HepG2 (cell line): Measurements from ENCODE around the gene CA9. TPM values are rescaled to one million over a fixed set of nuclear protein-coding genes. Genes with fewer than 3 reads are reported as not detected.
A peak's percentile ranks its signal among the peaks of the same experiment; 100 is the strongest.

Source experiments
- ATM ChIP-seq: fragments of 450-650 bp; IDR thresholded peaks from 2 replicates; pipeline ENCODE4 v1.7.1; 2017; ENCODE audit warnings: mild to moderate bottlenecking, borderline replicate concordance
- BORCS8-MEF2B ChIP-seq: sonication (generic); formaldehyde crosslinking; IDR thresholded peaks from 2 replicates; pipeline ENCODE4 v1.8.0; 2022; ENCODE audit warnings: mild to moderate bottlenecking, missing genetic modification reagents
- CBX5 ChIP-seq: sonication (generic); formaldehyde crosslinking; IDR thresholded peaks from 2 replicates; pipeline ENCODE4 v1.4.0; 2020; ENCODE audit warnings: missing genetic modification reagents, borderline replicate concordance
- DBP ChIP-seq: sonication (generic); formaldehyde crosslinking; IDR thresholded peaks from 2 replicates; pipeline ENCODE4 v1.4.0; 2020; ENCODE audit warnings: missing genetic modification reagents; ENCODE audit errors: not compliant biosample characterization
- ELF4 ChIP-seq: sonication (generic); formaldehyde crosslinking; IDR thresholded peaks from 2 replicates; pipeline ENCODE4 v1.5.0; 2020; ENCODE audit warnings: missing genetic modification reagents, mild to moderate bottlenecking, moderate library complexity, borderline replicate concordance
- ETV6 ChIP-seq: sonication (generic); formaldehyde crosslinking; conservative IDR thresholded peaks from 2 replicates; pipeline ENCODE4 v1.4.0; 2020; ENCODE audit warnings: missing genetic modification reagents
- FOXK2 ChIP-seq: fragments of 450-650 bp; IDR thresholded peaks from 2 replicates; pipeline ENCODE4 v1.6.1; 2016
- HHEX ChIP-seq: IDR thresholded peaks from 2 replicates; pipeline ENCODE4 v1.6.1; 2016; ENCODE audit warnings: control low read depth
- ISX ChIP-seq: sonication (generic); formaldehyde crosslinking; conservative IDR thresholded peaks from 2 replicates; pipeline ENCODE4 v1.5.0; 2020; ENCODE audit warnings: missing genetic modification reagents
- MBNL3 ChIP-seq: fragments of 250-450 bp; sonication (Bioruptor Pico); conservative IDR thresholded peaks from 2 replicates; pipeline ENCODE4 v1.8.0; 2022; ENCODE audit warnings: mild to moderate bottlenecking, inconsistent platforms
- MIXL1 ChIP-seq: IDR thresholded peaks from 2 replicates; pipeline ENCODE4 v1.6.1; 2016
- REXO4 ChIP-seq: sonication (generic); formaldehyde crosslinking; IDR thresholded peaks from 2 replicates; pipeline ENCODE4 v1.8.0; 2022; ENCODE audit warnings: missing genetic modification reagents, mild to moderate bottlenecking, borderline replicate concordance
- RFX1 ChIP-seq: fragments of 450-650 bp; IDR thresholded peaks from 2 replicates; pipeline ENCODE4 v1.6.1; 2017
- RORA ChIP-seq: sonication (generic); formaldehyde crosslinking; IDR thresholded peaks from 2 replicates; pipeline ENCODE4 v1.5.0; 2020; ENCODE audit warnings: mild to moderate bottlenecking, missing genetic modification reagents, moderate library complexity
- SNAI1 ChIP-seq: sonication (generic); formaldehyde crosslinking; IDR thresholded peaks from 2 replicates; pipeline ENCODE4 v1.5.0; 2020; ENCODE audit warnings: mild to moderate bottlenecking, missing genetic modification reagents, borderline replicate concordance
- ZNF251 ChIP-seq: sonication (generic); formaldehyde crosslinking; IDR thresholded peaks from 2 replicates; pipeline ENCODE4 v1.9.0; 2021; ENCODE audit warnings: mild to moderate bottlenecking, missing genetic modification reagents
- ZNF335 ChIP-seq: sonication (generic); formaldehyde crosslinking; IDR thresholded peaks from 2 replicates; pipeline ENCODE4 v1.4.0; 2020; ENCODE audit warnings: missing genetic modification reagents
- ZNF512 ChIP-seq: sonication (generic); formaldehyde crosslinking; IDR thresholded peaks from 2 replicates; pipeline ENCODE4 v1.4.0; 2020; ENCODE audit warnings: mild to moderate bottlenecking, missing genetic modification reagents
- ZNF570 ChIP-seq: sonication (generic); formaldehyde crosslinking; IDR thresholded peaks from 2 replicates; pipeline ENCODE4 v1.4.0; 2020; ENCODE audit warnings: mild to moderate bottlenecking, missing genetic modification reagents, borderline replicate concordance
- ZNF788 ChIP-seq: sonication (generic); formaldehyde crosslinking; IDR thresholded peaks from 2 replicates; pipeline ENCODE4 v1.5.0; 2020; ENCODE audit warnings: mild to moderate bottlenecking, missing genetic modification reagents, borderline replicate concordance
- ZZZ3 ChIP-seq: sonication (generic); formaldehyde crosslinking; IDR thresholded peaks from 2 replicates; pipeline ENCODE4 v1.4.0; 2020; ENCODE audit warnings: missing genetic modification reagents, mild to moderate bottlenecking, borderline replicate concordance
- polyA plus RNA-seq, 8 experiments: library from polyadenylated mRNA; depleted of rRNA in 3 of 8; stranded (reverse) in 7 of 8; unstranded in 1 of 8; fragments of >200 nt; fragmentation: Illumina TruSeq in 4 of 8; extraction: Trizol in 4 of 8; gene quantifications; 2 replicates each; pipeline versions ENCODE4 v1.2.1 to v1.2.3, GENCODE V29; 2011 to 2016; ENCODE audit warnings: low read depth in 4 of 8, missing spikeins in 1 of 8, mixed read lengths in 1 of 8; ENCODE audit not compliant: insufficient read depth in 1 of 8
- total RNA-seq, 5 experiments: library from RNA; depleted of rRNA; stranded (reverse); fragments of >200 nt; fragmentation: Illumina TruSeq; extraction: Trizol; gene quantifications; 2 replicates each; pipeline ENCODE4 v1.2.3, GENCODE V29; 2016; ENCODE audit warnings: low read depth in 1 of 5
- TF ChIP-seq, protein P1 (sequence below): sonication (generic); formaldehyde crosslinking; IDR thresholded peaks from 2 replicates; pipeline ENCODE4 v1.5.0; 2020; ENCODE audit warnings: mild to moderate bottlenecking, missing genetic modification reagents, borderline replicate concordance
- TF ChIP-seq, protein P2 (sequence below): sonication (generic); formaldehyde crosslinking; IDR thresholded peaks from 2 replicates; pipeline ENCODE4 v1.4.0; 2020; ENCODE audit warnings: missing genetic modification reagents

The CA9 gene
- total and polyA plus RNA-seq, 2 of the 13 experiments (the other 11 are each of a cell fraction or from before 2014, with no cell fraction given) = 0.13 to 152 TPM

DNA sequence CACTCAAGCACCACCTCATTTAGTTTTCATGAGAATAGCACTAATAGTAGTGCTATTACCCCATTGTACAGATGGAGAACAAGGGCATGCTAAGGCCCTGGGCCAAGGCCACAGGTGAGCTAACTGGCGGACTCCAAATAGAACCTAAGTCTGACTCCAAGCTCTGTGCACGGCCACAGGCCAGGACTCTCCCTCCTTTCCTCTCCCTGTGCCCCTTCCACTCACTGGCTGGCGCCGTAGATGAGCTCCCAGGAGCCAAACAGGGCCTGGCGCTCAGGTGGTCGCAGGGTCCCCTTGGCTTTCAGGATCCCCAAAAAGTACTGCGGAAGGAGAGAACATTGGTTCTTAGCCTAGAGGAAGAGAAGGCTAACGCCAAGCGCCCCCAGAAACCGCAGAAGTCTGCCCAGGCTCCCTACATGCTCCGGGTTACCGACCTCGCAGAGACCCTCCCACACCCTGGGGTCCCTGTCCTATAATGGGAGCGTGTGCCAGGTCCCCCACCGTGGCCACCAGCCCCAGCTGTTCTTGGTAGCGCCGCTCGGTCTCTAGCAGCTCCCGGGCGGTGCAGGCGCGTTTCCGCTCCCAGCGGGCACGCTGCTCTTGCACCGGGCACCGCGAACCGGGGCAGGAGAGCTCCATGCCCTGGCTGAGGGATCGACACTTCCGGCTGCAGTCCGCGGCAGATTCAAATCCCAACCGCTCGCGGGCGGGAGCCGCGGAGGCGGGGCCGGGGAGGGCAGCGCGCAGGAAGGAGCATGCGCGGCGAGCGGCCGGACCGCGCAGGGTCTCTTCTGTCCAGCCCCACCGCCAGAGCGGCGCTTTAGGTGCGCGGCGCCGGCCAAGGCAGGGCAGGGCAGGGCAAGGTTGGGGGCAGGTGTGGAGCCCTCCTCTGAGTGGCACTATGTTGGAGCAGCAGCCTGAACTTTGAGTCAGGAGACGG lies 8.9 kb upstream of the CA9 start, which contains the start of gene ARHGEF39 (continued):
- TF ChIP-seq ZNF251 (no peak), ISX (peak; percentile 60; the same call in 1 of the 2 replicates), DBP (CRISPR knock-in tag) (no peak), MBNL3 (CRISPR knock-in tag) (no peak), MIXL1 (CRISPR knock-in tag) (peak; percentile 24; the same call in 1 of the 2 replicates), RORA (CRISPR knock-in tag) (no peak), SNAI1 (CRISPR knock-in tag) (no peak), ELF4 (CRISPR knock-in tag) (no peak), RFX1 (no peak), ZZZ3 (no peak), REXO4 (CRISPR knock-in tag) (peak; percentile 85; the same call in 1 of the 2 replicates), ZNF570 (CRISPR knock-in tag) (no peak), ZNF335 (CRISPR knock-in tag) (no peak), ZNF512 (no peak), FOXK2 (no peak), BORCS8-MEF2B (CRISPR knock-in tag) (peak; percentile 98), ETV6 (CRISPR knock-in tag) (0 out of 2 replicates have a peak, but pooled peaks have one; percentile 31), ZNF788 (CRISPR knock-in tag) (peak; percentile 70; the same call in 1 of the 2 replicates), CBX5 (CRISPR knock-in tag) (no peak), HHEX (no peak), ATM (no peak)
- TF ChIP-seq, protein P1, sequence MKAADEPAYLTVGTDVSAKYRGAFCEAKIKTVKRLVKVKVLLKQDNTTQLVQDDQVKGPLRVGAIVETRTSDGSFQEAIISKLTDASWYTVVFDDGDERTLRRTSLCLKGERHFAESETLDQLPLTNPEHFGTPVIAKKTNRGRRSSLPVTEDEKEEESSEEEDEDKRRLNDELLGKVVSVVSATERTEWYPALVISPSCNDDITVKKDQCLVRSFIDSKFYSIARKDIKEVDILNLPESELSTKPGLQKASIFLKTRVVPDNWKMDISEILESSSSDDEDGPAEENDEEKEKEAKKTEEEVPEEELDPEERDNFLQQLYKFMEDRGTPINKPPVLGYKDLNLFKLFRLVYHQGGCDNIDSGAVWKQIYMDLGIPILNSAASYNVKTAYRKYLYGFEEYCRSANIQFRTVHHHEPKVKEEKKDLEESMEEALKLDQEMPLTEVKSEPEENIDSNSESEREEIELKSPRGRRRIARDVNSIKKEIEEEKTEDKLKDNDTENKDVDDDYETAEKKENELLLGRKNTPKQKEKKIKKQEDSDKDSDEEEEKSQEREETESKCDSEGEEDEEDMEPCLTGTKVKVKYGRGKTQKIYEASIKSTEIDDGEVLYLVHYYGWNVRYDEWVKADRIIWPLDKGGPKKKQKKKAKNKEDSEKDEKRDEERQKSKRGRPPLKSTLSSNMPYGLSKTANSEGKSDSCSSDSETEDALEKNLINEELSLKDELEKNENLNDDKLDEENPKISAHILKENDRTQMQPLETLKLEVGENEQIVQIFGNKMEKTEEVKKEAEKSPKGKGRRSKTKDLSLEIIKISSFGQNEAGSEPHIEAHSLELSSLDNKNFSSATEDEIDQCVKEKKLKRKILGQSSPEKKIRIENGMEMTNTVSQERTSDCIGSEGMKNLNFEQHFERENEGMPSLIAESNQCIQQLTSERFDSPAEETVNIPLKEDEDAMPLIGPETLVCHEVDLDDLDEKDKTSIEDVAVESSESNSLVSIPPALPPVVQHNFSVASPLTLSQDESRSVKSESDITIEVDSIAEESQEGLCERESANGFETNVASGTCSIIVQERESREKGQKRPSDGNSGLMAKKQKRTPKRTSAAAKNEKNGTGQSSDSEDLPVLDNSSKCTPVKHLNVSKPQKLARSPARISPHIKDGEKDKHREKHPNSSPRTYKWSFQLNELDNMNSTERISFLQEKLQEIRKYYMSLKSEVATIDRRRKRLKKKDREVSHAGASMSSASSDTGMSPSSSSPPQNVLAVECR (CRISPR knock-in tag) = peak; percentile 98
- TF ChIP-seq, protein P2, sequence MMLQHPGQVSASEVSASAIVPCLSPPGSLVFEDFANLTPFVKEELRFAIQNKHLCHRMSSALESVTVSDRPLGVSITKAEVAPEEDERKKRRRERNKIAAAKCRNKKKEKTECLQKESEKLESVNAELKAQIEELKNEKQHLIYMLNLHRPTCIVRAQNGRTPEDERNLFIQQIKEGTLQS (CRISPR knock-in tag) = peak; percentile 5; the same call in 1 of the 2 replicates
